GM19463 (cell line): Measurements from ENCODE around the gene GTF2F1.
"Not testable (repeated sequence)": the region's sequence is repeated elsewhere in the genome, so short reads cannot be mapped to it uniquely, and the experiment has no call there.

ENCODE experiments used
- ATAC-seq: cut with Tn5 transposase; IDR thresholded peaks from one replicate; pipeline ENCODE4 v1.9.1; 2021; ENCODE audit warnings: mild to moderate bottlenecking, moderate library complexity; ENCODE audit not compliant: unreplicated experiment

GTF2F1 gene

DNA sequence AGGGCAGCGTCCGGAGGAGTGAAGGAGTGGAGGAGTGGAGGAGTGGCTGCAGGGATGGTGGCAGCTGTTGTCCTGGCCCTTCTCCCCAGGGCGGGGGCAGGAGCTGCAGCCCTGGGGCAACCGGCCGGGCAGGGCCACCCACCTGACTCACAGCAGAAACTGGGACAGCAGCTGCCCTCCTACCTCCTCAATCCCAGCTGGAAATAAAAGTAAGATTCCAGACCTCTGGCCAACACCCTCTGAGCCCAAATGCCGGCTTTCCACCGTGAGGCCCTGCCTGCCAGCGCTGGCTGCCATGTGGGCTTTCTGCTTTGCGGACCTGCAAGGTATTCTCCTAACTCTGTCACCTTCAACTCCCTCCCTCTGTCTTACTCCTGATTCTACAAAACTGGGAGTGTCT, 35.0 kb downstream of the GTF2F1 start:
- ATAC-seq, result no peak

DNA sequence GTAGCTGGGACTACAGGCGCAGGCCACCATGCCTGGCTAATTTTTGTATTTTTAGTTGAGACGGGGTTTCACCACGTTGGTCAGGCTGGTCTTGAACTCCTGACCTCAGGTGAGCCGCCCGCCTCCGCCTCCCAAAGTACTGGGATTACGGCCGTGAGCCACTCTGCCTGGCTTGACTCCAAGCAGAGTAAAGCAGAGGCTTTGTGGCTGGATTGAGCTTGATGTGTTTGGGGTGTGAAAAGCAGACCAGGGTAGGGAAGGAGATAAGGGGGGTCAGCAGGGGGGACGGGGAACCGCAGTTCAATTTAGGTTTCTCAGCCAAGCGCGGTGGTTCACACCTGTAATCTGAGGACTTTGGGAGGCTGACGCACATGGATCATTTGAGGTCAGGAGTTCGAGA, 35.8 kb downstream of the GTF2F1 start:
- no peak for ATAC-seq

DNA sequence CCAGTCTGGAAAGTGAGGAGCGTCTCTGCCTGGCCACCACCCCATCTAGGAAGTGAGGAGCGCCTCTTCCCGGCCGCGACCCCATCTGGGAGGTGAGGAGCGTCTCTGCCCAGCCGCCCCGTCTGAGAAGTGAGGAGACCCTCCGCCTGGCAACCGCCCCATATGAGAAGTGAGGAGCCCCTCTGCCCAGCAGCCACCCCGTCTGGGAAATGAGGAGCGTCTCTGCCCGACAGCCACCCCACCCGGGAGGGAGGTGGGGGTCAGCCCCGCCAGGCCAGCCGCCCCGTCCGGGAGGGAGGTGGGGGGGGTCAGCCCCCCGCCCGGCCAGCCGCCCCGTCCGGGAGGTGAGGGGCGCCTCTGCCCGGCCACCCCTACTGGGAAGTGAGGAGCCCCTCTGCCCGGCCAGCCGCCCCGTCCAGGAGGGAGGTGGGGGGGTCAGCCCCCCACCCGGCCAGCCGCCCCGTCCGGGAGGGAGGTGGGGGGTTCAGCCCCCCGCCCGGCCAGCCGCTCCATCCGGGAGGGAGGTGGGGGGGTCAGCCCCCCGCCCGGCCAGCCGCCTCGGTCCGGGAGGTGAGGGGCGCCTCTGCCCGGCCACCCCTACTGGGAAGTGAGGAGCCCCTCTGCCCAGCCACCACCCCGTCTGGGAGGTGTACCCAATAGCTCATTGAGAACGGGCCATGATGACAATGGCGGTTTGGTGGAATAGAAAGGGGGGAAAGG, 37.5 kb downstream of the GTF2F1 start:
- not testable (repeated sequence) for ATAC-seq

DNA sequence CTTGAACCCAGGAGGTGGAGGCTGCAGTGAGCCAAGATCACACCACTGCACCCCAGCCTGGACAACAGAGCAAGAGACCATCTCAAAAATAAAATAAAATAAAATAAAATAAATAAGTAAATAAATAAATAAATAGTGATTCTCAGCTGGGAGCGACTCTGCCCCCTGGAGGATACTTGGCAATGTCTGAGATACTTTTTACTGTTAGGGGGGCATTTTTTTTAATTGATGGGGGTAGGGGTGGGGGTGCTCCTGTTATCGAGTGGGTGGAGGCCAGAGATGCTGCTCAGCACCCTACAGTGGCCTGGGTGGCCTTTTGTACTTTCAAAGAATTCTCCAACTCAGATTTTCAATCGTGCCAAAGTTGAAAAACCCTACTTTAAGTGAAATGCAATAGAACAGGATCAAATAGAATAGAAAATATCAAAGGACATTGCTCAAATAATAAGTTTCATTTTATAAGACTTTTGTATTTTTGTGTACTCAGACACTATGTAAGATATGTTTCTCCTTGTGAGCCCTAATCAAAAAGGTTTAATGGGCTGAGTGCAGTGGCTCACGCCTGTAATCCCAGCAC, 38.8 kb downstream of the GTF2F1 start:
- ATAC-seq, result no peak

DNA sequence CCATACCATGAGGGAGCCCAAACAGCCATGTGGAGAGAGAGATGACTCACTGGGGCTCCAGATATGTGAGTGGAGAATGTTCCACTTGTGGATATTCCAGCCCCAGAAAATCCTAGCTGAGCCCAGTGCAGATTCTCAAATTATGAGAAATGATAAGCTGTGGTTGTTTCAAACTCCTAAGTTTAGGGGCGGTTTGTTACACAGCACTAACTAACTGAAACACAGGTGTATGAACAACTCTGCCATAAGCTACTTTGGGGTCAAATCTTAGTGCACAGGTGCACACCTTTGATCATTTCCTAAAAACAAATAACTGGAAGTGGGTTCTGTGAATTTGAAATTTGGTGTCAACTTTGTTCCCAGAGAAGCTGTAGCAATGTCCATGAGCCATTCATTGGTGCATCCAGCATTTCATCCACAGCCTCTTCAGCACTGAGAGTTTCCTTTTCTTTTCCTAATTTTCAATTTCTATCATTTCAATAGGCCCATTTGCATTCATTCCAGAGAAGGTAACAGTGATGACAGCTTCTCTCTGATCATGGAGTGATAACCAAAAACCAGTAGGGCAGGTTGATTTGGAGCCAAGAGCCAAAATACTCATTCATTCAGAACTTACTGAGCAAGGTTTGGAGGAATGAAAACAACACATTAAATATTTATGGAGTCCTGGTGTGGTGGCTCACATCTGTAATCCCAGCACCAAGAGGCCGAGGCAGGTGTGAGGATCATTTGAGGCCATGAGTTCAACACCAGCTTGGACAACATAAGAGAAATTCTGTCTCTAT, 40.4 kb downstream of the GTF2F1 start:
- no peak for ATAC-seq

DNA sequence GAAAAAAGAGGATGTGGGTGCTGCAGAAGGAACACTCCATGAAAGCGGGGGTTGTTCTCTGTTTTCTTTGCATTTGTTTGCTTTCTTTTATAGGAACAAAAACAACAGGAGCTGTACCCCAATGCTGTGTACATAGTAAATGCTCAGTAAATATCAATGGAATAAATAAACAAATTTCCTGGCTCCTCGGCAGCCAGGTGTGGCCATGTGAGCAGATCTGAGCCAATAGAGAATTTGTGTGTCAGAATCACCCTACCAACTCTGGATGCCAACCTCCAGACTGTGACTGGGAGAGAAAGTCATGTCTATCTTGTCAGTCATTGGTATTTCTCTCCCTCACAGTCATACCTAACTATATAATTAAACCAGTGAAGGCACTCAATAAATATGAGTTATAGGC, 42.3 kb downstream of the GTF2F1 start:
- no peak for ATAC-seq

DNA sequence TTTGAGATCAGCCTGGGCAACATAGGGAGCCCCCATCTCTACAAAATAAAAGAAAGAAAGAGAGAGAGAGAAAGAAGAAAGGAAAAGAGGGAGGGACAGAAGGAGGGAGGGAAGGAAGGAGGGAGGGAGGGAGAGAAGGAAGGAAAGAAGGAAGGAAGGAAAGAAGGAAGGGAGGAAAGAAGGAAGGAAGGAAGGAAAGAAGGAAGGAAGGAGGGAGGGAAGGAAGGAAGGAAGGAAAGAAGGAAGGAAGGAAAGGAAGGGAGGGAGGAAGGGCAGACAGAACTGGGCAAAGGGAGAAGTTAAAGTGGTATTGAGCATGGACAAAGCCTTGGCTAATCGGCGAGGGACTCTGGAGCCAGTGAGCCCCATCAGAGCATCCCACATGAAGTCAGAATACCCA, 43.7 kb downstream of the GTF2F1 start:
- ATAC-seq, result not testable (repeated sequence)

DNA sequence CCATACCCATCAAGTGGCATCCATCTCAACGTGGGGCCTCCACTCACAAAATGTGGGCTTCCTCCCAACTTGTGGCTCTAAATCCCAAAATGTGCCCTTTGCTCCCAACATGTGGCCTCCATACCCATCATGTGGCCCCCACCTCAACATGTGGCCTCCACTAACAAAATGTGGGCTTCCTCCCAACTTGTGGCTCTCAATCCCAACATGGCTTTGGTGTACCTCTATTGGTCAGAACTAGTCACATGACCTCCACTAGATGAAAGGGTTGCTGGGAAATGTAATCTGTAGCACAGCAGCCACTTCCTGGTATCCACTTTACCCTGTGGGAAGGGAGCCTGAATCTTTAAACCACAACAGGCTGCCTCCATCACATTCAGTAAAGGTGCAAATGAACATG, 49.5 kb downstream of the GTF2F1 start:
- ATAC-seq, result no peak

DNA sequence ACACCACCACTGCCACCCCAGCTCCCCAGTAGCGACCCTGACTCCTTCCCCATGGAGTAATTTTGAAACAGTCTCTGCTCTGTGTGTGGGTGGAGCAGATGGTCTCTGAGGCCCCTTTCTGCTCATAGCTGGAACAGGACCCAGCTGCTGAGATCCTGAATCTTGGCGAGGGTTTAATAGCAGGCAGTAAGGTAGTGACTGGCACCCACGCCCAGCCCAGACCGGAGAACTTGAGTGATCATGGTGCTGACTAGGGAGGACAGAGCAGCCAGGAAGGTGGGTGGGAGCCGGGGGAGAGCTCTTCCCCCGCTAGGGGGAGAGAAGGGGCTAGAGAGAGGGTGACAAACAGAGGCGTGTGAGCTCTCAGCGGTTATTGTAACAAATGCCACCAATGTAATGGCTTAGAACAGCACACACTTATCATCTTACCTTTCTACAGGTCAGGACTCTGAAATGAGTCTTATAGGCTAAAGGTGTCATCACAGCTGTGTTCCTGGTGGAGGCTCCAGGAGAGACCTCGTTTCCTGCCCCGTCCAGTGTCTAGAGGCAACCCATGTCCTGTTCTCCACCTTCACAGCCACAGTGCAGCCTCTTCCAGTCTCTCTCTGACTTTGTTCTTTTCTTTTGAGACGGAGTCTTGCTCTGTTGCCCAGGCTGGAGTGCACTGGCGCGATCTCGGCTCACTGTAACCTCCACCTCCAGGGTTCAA, 52.3 kb downstream of the GTF2F1 start:
- no peak for ATAC-seq

DNA sequence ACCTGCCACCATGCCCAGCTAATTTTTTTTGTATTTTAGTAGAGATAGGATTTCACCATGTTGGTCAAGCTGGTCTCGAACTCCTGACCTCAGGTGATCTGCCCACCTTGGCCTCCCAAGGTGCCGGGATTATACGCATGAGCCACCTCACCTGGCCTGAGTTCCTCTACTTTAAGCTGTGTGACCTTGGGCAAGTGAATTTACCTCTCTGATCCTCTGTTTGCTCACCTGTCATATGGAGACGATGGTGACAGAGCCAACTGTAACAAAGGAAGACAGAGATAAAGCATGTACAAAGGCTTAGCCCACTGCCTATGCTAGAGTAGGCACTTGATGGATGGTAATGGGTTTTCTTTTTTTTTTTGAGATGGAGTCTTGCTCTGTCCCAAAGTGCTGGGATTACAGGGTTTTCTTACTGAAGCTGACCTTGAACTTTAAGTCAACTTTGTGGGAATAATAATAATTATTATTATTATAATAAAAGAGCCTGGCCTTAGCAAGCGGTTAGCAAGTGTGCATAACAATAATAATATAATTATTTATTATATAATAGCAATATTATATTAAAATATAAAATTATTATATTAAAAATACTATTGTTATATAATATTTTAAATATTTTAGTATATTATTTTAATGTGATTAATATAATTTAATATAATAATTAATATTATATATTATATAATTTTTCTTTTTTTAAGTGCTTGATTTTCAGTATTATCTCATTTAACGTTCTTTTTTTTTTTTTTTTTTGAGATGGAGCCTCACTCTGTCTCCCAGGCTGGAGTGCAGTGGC, 58.3 kb downstream of the GTF2F1 start:
- no peak for ATAC-seq

DNA sequence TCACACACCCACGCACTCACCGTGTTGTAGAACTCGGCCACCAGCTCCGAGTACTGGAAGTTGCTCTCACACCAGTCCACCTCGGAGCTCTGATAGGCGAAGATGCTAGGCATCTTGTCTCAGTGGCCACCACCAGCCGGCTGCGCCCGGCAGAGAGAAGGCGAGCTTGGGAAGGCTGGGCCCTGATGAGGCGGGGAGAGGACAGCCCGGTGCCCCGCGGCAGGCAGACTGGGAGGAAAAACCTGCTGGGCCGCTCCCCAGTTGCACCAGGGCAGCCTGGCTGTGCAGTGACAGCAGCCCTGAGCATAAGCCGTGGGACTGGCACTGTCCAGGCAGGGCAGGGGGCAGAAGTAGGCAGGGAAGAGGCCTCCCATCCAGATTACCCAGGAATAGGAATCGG, 59.5 kb downstream of the GTF2F1 start, which contains the start of gene ACER1:
ACER1 (minus strand) TSS at position 174 of the 400 bp plus-strand sequence; CDS start at position 113, 61 bp downstream.
- ATAC-seq, result no peak
